BE2C (cell line): ENCODE data around the gene RTN4R.
"Not testable (repeated sequence)": the region's sequence is repeated elsewhere in the genome, so short reads cannot be mapped to it uniquely, and the experiment has no call there.

Source experiments
- DNase-seq: peaks from one replicate; pipeline ENCODE4 v3.0.0-alpha.2; 2020
- H3K27me3 ChIP-seq: fragments of 250-450 bp; sonication (Bioruptor Pico); 2 replicates; pipeline ENCODE4 v1.5.1; 2020; ENCODE audit warnings: mild to moderate bottlenecking
- H3K36me3 ChIP-seq: fragments of 250-450 bp; sonication (Bioruptor Pico); 2 replicates; pipeline ENCODE4 v1.5.1; 2020; ENCODE audit warnings: mild to moderate bottlenecking
- H3K4me1 ChIP-seq: fragments of 250-450 bp; sonication (Bioruptor Pico); 2 replicates; pipeline ENCODE4 v1.5.1; 2020
- H3K4me3 ChIP-seq: 2 replicates; pipeline ENCODE4 v1.5.1; 2011; ENCODE audit warnings: low read depth, low read length
- H3K9me3 ChIP-seq: fragments of 250-450 bp; sonication (Bioruptor Pico); 2 replicates; pipeline ENCODE4 v1.5.1; 2020
- CTCF ChIP-seq: IDR thresholded peaks from 2 replicates; pipeline ENCODE4 v1.5.1; 2012; ENCODE audit warnings: mild to moderate bottlenecking, low read depth, low read length

RTN4R gene

GRCh38 chr22:20304646-20305045 is 36.5 kb upstream of the RTN4R start:
- H3K27me3 ChIP-seq = no peaks in the 10 kb centered on the region
- no peak overlapping the region for H3K4me3 ChIP-seq
- DNase-seq = no peak
- H3K9me3 ChIP-seq = no peaks in the 10 kb centered on the region
- TF ChIP-seq CTCF = no peak
- no peaks in the 10 kb centered on the region; the same call in 1 of the 2 replicates for H3K4me1 ChIP-seq
- no peaks in the 10 kb centered on the region for H3K36me3 ChIP-seq

DNA sequence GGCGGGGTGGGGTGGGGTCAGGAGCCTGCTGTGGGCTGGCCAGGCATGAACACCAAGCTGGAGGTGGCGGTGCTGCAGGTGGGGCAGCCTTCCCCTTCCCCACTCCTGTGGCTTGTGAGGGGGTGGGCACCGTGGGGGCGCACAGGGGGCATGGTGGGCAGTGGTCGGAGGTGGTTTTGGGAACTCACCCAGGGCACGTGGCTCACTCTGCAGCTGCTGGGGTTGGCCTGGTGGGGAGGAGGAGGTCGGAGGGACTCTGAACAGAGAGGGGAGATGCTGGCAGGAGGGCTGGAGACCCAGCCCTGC is 35.1 kb upstream of the RTN4R start:
- not testable (repeated sequence) for H3K4me1 ChIP-seq, H3K27me3 ChIP-seq, H3K4me3 ChIP-seq, DNase-seq, H3K9me3 ChIP-seq, H3K36me3 ChIP-seq

DNA sequence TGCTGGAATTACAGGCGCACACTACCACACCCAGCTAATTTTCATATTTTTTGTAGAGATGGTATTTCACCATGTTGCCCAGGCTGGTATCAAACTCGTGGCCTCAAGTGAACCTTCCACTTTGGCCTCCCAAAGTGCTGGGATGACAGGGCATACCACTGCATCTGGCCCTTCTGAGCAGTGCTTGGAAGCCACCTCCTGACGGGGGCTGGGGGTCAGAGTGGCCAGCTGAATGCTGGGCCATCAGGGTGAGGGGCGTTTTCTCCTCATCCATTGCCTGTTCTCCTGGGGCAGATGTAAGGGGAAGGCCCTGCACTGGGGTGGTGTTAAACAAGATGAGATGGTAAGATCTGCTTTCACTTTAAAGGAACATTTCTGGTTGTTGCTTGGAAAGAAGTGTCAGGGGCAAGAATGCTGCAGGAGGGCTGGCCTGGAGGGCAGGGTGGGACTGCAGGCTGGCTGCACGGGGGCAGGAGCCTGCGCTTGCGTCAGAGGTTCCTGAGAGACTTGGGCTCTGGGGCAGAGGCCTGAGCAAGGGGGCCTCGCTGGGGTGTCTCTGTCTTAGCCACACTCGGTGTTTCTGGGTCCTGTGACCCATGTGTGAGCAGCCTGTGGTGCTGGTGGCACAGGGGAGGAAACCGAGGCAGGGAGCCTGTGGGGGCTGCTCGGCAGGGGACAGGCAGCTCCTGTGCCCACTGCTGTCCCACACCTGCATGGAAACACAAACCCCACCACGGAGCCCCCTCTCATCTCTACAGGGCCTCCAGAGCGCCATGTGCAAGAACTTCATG is 34.5 kb upstream of the RTN4R start:
- H3K9me3 ChIP-seq = no peaks in the 10 kb centered on the region
- no peak for TF ChIP-seq CTCF
- no peaks in the 10 kb centered on the region for H3K36me3 ChIP-seq
- DNase-seq = no peak
- no peaks in the 10 kb centered on the region; the same call in 1 of the 2 replicates for H3K4me1 ChIP-seq
- H3K4me3 ChIP-seq = no peak overlapping the region
- H3K27me3 ChIP-seq = no peaks in the 10 kb centered on the region

GRCh38 chr22:20299746-20300136 is 31.6 kb upstream of the RTN4R start:
- H3K4me1 ChIP-seq = no peaks in the 10 kb centered on the region; the same call in 1 of the 2 replicates
- peak overlapping the region; percentile 51 for H3K4me3 ChIP-seq
- no peak for TF ChIP-seq CTCF
- DNase-seq = no peak
- H3K27me3 ChIP-seq = no peaks in the 10 kb centered on the region
- H3K36me3 ChIP-seq = no peaks in the 10 kb centered on the region
- H3K9me3 ChIP-seq = no peaks in the 10 kb centered on the region

GRCh38 chr22:20298803-20299745 is 31.0 kb upstream of the RTN4R start:
- H3K4me1 ChIP-seq = no peaks in the 10 kb centered on the region; the same call in 1 of the 2 replicates
- no peaks in the 10 kb centered on the region for H3K9me3 ChIP-seq
- no peaks in the 10 kb centered on the region for H3K27me3 ChIP-seq
- peak; percentile 94 for DNase-seq
- H3K36me3 ChIP-seq = no peaks in the 10 kb centered on the region
- H3K4me3 ChIP-seq = peak overlapping the region; percentile 51
- TF ChIP-seq CTCF = no peak

DNA sequence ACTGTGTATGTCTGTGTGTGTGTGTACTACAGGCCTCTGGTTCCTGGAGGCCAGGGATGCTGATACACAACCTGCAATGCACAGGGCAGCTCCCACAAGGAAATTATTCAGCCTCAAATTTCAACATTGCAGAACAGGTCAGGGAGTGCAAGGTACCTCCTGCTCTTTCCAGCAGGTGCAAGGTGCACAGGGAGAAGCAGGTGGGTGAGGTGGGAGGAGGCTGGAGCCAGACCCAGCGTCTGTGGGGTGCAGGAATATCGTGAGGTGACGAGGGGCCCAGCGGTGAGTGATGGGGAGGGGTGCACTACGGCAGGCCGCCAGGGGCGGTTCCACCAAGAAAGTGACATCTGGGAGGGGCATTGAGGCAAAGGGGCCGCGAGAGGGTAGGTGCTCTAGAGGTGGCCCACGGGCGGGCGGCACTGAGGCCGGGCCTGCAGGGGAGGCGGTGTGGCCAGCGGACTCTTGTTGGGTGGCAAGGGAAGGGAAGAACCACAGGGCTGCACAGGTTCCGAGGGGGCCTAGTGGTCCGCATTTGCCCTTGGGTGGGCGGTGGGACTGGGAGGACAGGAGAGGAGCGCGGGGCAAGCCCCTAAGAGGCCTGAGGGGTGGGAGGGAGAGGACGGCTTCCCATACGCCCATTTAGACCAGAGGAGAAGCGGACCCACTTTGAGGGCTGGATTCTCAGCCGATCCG is 30.1 kb upstream of the RTN4R start:
- Histone ChIP-seq H3K36me3 (no peaks in the 10 kb centered on the region), H3K4me3 (no peak overlapping the region), H3K9me3 (no peaks in the 10 kb centered on the region), H3K4me1 (no peaks in the 10 kb centered on the region; the same call in 1 of the 2 replicates), H3K27me3 (no peaks in the 10 kb centered on the region)
- TF ChIP-seq CTCF = no peak
- DNase-seq = no peak
